ENCODE data around the gene RAB8A. TPM values are rescaled to one million over a fixed set of nuclear protein-coding genes. Genes with fewer than 3 reads are reported as not detected.
"Not testable (repeated sequence)": the region's sequence is repeated elsewhere in the genome, so short reads cannot be mapped to it uniquely, and the experiment has no call there.

Gene RAB8A
- total and polyA plus RNA-seq, 10 donors = 31.5 to 104 (median 81.7) TPM

DNA sequence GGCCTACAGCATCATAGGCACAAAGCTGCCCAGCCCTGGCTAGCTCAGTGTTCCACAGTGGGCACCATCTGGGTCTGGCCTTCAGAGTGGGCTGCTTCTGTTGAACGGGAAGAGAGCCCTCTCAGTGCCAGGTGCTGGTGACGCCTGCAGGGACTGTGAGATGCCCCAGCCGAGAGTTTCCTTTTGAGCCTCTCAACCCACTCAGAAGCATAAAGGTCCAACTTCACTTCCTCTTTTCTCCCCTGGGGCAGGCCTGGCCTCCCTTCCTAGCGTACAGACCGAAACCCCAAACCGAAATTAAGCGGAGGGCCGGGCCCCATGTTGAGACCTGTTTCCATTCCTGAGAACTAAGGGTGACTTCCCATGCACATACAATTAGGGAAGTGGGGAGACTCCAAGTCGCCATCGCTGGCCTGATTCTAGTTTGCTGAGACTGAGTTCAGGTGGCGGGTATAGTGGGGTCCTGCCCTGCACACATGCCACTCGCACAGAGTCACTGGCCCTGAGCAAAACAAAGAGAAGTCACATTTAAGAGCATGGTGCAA, 6.9 kb downstream of the RAB8A start:
- H3K36me3 ChIP-seq = peaks cover 6 to 99% (median 60%) of the 10 kb centered on the region in 6 donors
- WGBS, 5 donors = 23 to 47% (median 35%) methylated on average over 12 of the region's 12 CpGs
- DNase-seq = peak; percentile 90
- peaks cover 32 to 85% (median 75%) of the 10 kb centered on the region in 6 donors for H3K4me1 ChIP-seq
- no peaks in the 10 kb centered on the region for H3K9me3 ChIP-seq
- TF ChIP-seq POLR2AphosphoS5 (IDR thresholded peaks at IDR 0.05) = peak; percentile 51 to 77 (median 72)
- no peak for TF ChIP-seq POLR2A (IDR thresholded peaks at IDR 0.05)
- TF ChIP-seq, protein P1, sequence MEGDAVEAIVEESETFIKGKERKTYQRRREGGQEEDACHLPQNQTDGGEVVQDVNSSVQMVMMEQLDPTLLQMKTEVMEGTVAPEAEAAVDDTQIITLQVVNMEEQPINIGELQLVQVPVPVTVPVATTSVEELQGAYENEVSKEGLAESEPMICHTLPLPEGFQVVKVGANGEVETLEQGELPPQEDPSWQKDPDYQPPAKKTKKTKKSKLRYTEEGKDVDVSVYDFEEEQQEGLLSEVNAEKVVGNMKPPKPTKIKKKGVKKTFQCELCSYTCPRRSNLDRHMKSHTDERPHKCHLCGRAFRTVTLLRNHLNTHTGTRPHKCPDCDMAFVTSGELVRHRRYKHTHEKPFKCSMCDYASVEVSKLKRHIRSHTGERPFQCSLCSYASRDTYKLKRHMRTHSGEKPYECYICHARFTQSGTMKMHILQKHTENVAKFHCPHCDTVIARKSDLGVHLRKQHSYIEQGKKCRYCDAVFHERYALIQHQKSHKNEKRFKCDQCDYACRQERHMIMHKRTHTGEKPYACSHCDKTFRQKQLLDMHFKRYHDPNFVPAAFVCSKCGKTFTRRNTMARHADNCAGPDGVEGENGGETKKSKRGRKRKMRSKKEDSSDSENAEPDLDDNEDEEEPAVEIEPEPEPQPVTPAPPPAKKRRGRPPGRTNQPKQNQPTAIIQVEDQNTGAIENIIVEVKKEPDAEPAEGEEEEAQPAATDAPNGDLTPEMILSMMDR (IDR thresholded peaks at IDR 0.05 in 8 of 11, conservative IDR thresholded peaks at IDR 0.05 in 3 of 11) = peak in 1 of 11 experiments; percentile 16
- peak overlapping the region in 2 of 8 donors; percentile 5 to 51 for H3K4me3 ChIP-seq
- no peaks in the 10 kb centered on the region for H3K27me3 ChIP-seq (replicated peaks in 1 of 7)
- H3K27ac ChIP-seq = peak overlapping the region; percentile 53 to 94 (median 83)
- intact Hi-C loops (cut with DNase I; ENCODE audit: low total_unique reads) = loop anchor here (10.0 kb wide), 1 partner anchor 66 kb away; the partner anchor contains the start of gene FAM32A

DNA sequence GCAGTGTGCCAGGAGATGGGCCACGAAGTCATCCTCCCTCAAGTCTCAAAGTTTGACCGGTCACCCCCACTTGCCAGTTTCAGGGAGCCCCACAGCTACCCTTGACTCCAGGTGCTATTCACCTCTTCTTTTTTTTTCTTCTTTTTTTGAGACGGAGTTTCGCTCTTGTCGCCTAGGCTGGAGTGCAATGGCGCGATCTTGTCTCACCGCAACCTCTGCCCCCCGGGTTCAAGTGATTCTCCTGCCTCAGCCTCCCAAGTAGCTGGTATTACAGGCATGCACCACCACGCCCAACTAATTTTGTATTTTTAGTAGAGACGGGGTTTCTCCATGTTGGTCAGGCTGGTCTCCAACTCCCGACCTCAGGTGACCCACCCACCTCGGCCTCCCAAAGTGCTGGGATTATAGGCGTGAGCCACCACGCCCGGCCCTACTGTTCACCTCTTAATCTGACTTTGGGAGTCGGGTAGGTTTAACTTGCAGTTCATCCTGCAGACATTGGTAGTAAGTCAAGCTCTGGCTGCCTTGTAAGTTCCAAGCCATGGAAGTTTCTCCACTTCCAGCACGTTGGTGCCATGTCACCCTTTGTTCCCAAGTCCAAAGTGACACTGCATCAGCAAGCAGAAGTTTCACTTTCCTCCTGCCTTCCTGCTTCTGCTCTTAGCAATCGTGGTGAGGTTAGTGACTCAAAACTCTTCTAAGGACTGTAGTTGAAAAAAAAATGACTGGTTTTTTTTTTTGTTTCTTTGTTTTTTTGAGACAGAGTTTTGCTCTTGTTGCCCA, 7.6 kb downstream of the RAB8A start:
- Histone ChIP-seq H3K36me3 (peaks cover 6 to 100% (median 67%) of the 10 kb centered on the region in 6 donors), H3K27ac (peak overlapping the region; percentile 53 to 94 (median 83)), H3K4me1 (peaks cover 26 to 78% (median 67%) of the 10 kb centered on the region in 6 donors), H3K4me3 (peak overlapping the region in 2 of 8 donors; percentile 5 to 51)
- intact Hi-C loops (cut with DNase I; ENCODE audit: low total_unique reads) = loop anchor here (10.0 kb wide), 1 partner anchor 66 kb away; the partner anchor contains the start of gene FAM32A
- not testable (repeated sequence) for H3K9me3 ChIP-seq; H3K27me3 ChIP-seq (replicated peaks in 1 of 7); DNase-seq
- peak in 1 of 3 donors; percentile 68 for TF ChIP-seq POLR2AphosphoS5 (IDR thresholded peaks at IDR 0.05)
- WGBS, 5 donors = 59 to 72% (median 65%) methylated on average over 19 of the region's 19 CpGs

DNA sequence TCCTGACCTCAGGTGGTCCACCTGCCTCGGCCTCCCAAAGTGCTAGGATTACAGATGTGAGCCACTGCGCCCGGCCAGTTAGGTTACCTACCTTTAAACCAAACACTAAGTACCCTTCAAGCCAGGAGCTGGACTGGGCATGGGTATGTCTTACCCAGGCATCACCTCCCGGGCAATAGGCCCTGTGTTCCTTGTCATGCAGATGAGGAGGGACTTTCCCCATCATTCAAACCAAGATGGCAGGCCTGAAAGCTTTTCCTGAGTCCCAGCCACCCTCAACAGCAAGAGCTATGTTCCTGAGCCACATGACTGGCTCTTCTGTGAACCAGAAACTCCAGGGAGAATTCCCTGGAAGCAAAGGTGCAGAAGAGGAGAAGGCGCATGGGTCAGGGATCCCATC, 9.5 kb downstream of the RAB8A start:
- no peaks in the 10 kb centered on the region for H3K27me3 ChIP-seq (replicated peaks in 1 of 7)
- no peak for DNase-seq
- no peak overlapping the region for H3K4me3 ChIP-seq
- no peaks in the 10 kb centered on the region for H3K9me3 ChIP-seq
- H3K27ac ChIP-seq = peak overlapping the region in 4 of 8 donors; percentile 83 to 94 (median 90)
- TF ChIP-seq POLR2AphosphoS5 (IDR thresholded peaks at IDR 0.05) (no peak), POLR2A (IDR thresholded peaks at IDR 0.05) (no peak)
- TF ChIP-seq, protein P1 (IDR thresholded peaks at IDR 0.05 in 8 of 11, conservative IDR thresholded peaks at IDR 0.05 in 3 of 11) = no peak
- 76 to 95% (median 87%) methylated on average over 5 of the region's 5 CpGs for WGBS, 5 donors
- peaks cover 16 to 60% (median 49%) of the 10 kb centered on the region in 6 donors for H3K4me1 ChIP-seq
- H3K36me3 ChIP-seq = peaks cover 6 to 100% (median 79%) of the 10 kb centered on the region in 6 donors
- intact Hi-C loops (cut with DNase I; ENCODE audit: low total_unique reads) = no loop called here

DNA sequence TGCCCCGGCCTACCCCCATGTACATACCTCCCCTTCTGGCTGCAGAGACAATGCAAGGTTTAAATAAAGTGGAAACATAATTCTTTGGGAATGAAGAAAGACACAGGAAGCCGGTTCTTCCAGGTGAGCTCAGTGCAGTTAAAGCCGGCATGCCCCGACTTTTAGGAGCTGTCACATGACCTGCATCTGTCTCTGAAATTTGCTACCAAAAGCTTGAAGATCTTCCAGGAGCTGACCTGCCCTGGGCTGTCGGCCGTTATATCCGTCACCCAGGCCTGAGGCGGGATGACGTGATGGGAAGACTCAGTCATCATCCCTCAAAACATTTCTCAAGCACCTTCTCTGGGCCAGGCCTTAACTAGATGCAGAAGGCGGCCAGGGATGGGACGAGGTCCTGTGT, 10.3 kb downstream of the RAB8A start:
- peaks cover 6 to 100% (median 88%) of the 10 kb centered on the region in 6 donors for H3K36me3 ChIP-seq
- H3K4me1 ChIP-seq = peaks cover 8 to 51% (median 40%) of the 10 kb centered on the region in 6 donors
- intact Hi-C loops (cut with DNase I; ENCODE audit: low total_unique reads) = no loop called here
- no peak overlapping the region for H3K27ac ChIP-seq
- DNase-seq = no peak
- H3K4me3 ChIP-seq = no peak overlapping the region
- no peaks in the 10 kb centered on the region for H3K9me3 ChIP-seq
- 93 to 96% (median 94%) methylated on average over 11 of the region's 11 CpGs for WGBS, 5 donors
- H3K27me3 ChIP-seq (replicated peaks in 1 of 7) = no peaks in the 10 kb centered on the region
- TF ChIP-seq POLR2A (IDR thresholded peaks at IDR 0.05) = no peak
- TF ChIP-seq, protein P1 (IDR thresholded peaks at IDR 0.05 in 8 of 11, conservative IDR thresholded peaks at IDR 0.05 in 3 of 11) = no peak
- TF ChIP-seq POLR2AphosphoS5 (IDR thresholded peaks at IDR 0.05) = no peak
